H1 (cell line): ENCODE measurements around the gene POLR3H. TPM values are rescaled to one million over a fixed set of nuclear protein-coding genes. Genes with fewer than 3 reads are reported as not detected.

ENCODE experiments used
- KDM1A ChIP-seq: fragments of 200-600, 300-600 bp; sonication (generic); IDR thresholded peaks from 2 replicates; pipeline ENCODE4 v1.7.1; 2016; ENCODE audit warnings: mild to moderate bottlenecking, low read length, borderline replicate concordance
- MAX ChIP-seq: IDR thresholded peaks from 2 replicates; pipeline ENCODE4 v1.6.1; 2012; ENCODE audit warnings: inconsistent platforms
- POU5F1 ChIP-seq: IDR thresholded peaks from 2 replicates; pipeline ENCODE4 v1.6.1; 2011; ENCODE audit warnings: low read depth, mild to moderate bottlenecking, low read length, moderate library complexity
- SIN3A ChIP-seq, 2 experiments: IDR thresholded peaks in 1 of 2; conservative IDR thresholded peaks in 1 of 2; 2 replicates each; pipeline ENCODE4 v1.6.1; 2011 to 2012; ENCODE audit warnings: low read length in 2 of 2, improper control_type of control experiment in 1 of 2, low read depth in 1 of 2, mild to moderate bottlenecking in 1 of 2
- polyA plus RNA-seq, 7 experiments: library from polyadenylated mRNA; depleted of rRNA in 3 of 7; stranded (reverse) in 5 of 7; unstranded in 2 of 7; fragments of >200 nt in 5 of 7; fragments of 200-250 nt in 2 of 7; gene quantifications; 1 replicate in 5 of 7; 2 replicates in 1 of 7; 4 replicates in 1 of 7; pipeline versions ENCODE4 v1.2.1 to v1.2.3, GENCODE V29; 2011 to 2013; ENCODE audit warnings: missing spikeins in 2 of 7, mixed read lengths in 2 of 7
- total RNA-seq: library from RNA; stranded (reverse); fragmentation: NEBNext Ultra II Directional; extraction: Animal tissue kit (Norgen Biotek cat#: 25700); gene quantifications from 2 replicates; pipeline ENCODE4 v1.2.1, GENCODE V29; 2021

POLR3H gene
- total and polyA plus RNA-seq, 2 of the 8 experiments (the other 6 are each of a cell fraction or from before 2014, with no cell fraction given) = 29.7 to 39.2 TPM

DNA sequence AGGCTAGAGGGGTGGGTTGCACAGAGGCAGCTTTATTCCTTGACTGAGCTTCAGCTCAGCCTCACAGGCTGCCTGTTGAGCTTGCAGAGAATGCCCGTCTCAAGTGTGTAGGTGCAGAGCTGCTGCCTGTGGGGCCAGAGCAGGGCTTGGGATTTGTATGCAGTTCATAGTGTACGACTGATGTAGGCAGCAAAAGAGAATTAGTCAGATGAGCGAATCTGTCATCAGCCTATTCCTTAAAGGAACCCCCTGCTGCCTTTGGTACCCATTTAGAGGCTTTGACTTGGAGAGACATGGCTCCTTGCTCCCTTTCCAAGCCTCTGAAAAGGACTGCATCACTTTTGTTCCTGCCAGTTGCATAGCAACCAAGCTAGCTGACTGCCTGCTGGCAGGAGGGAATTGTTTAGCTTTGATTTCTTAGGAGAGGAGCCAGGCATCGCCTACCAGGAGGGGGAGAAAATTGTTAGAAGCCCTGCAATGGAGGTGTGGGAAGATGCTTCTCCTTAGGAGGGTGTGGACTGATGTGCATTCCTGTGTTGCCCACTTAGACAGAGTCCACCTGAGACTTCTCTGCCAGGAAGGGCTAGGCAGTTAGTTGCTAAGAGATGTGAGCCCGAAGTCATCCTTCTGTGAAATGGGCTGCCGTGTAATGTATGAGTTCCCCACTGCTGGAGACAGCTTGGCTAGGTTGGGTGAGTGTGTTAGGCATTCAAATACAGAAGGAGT, 64.4 kb downstream of the POLR3H start (continued):
- TF ChIP-seq POU5F1 = no peak
- no peak for TF ChIP-seq MAX
- peak in 1 of 2 experiments; percentile 62; a peak in 1 of 4 replicates for TF ChIP-seq SIN3A (conservative IDR thresholded peaks at IDR 0.05 in 1 of 2, IDR thresholded peaks at IDR 0.05 in 1 of 2; ENCODE audit: low read depth in 1 of 2, low read length in 2 of 2)
- TF ChIP-seq KDM1A = no peak
